Myometrial cell (primary cell): Measurements from ENCODE around the gene PXDC1. TPM values are rescaled to one million over a fixed set of nuclear protein-coding genes. Genes with fewer than 3 reads are reported as not detected.

Experiments used
- total RNA-seq: library from RNA; depleted of rRNA; stranded (reverse); fragments of >200 nt; gene quantifications from 2 replicates; pipeline ENCODE4 v1.2.3, GENCODE V29; 2015

Gene PXDC1
- total RNA-seq: 37.2 and 39.5 TPM in 2 replicates

GRCh38 chr6:3751077-3751729, at the start of gene PXDC1:
Gene PXDC1, minus strand, starts transcription at chr6:3751713. Its CDS starts 182 bp downstream, at chr6:3751531.

Other genes with a start within 250 kb of the PXDC1 start
- gene FAM50B, start 97.7 kb upstream of the PXDC1 start, total RNA-seq: 3.2 and 11.0 TPM in 2 replicates